GM23248 (cell line): Measurements from ENCODE around the gene CD1E.

ENCODE experiments used
- EZH2 ChIP-seq: fragments of 200-600 bp; sonication (generic); IDR thresholded peaks from 2 replicates; pipeline ENCODE4 v1.6.1; 2018; ENCODE audit warnings: antibody characterized with exemption, mild to moderate bottlenecking; ENCODE audit not compliant: insufficient read depth, poor library complexity, severe bottlenecking
- EZH2phosphoT487 ChIP-seq: fragments of 200-600 bp; sonication (generic); IDR thresholded peaks from 2 replicates; pipeline ENCODE4 v1.6.1; 2018; ENCODE audit warnings: antibody characterized with exemption, moderate library complexity, mild to moderate bottlenecking, low read depth; ENCODE audit not compliant: insufficient read depth

DNA sequence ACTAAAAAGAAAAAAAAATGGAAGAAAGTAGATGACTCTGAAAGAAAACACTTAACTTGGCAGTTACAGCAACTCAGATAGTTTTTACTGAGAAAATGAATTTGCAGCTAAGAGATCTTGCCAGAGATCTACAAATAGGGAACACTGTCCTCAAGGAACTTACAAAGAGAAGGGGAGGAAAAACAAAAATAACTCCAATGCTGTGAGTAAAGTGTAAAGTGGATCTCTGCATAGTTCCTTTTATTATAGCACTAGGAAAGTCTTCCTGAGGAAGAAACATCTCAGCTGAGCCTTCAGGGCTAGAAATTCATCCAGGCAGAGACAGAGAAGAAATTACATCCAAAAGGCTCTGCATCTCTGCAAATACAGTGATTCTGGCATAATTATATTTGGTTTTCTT is 26.2 kb upstream of the CD1E start:
- TF ChIP-seq EZH2 (no peak), EZH2phosphoT487 (no peak)
